HepG2 (cell line): ENCODE measurements around the gene MCFD2. TPM values are rescaled to one million over a fixed set of nuclear protein-coding genes. Genes with fewer than 3 reads are reported as not detected.

ENCODE experiments used
- CEBPZ ChIP-seq: IDR thresholded peaks from 2 replicates; pipeline ENCODE4 v1.6.1; 2012; ENCODE audit warnings: low read length, improper control_type of control experiment
- CENPX ChIP-seq: sonication (generic); formaldehyde crosslinking; IDR thresholded peaks from 2 replicates; pipeline ENCODE4 v1.9.0; 2021; ENCODE audit warnings: mild to moderate bottlenecking, missing genetic modification reagents, moderate library complexity
- CHD4 ChIP-seq: fragments of 200-600 bp; sonication (generic); IDR thresholded peaks from 2 replicates; pipeline ENCODE4 v1.7.0; 2017; ENCODE audit warnings: mild to moderate bottlenecking, low read length, borderline replicate concordance
- IKZF1 ChIP-seq: fragments of 450-650 bp; IDR thresholded peaks from 2 replicates; pipeline ENCODE4 v1.7.1; 2016
- POLR2AphosphoS5 ChIP-seq: IDR thresholded peaks from 2 replicates; pipeline ENCODE4 v1.6.1; 2012; ENCODE audit warnings: low read depth, low read length
- RXRA ChIP-seq: sonication (generic); formaldehyde crosslinking; IDR thresholded peaks from 2 replicates; pipeline ENCODE4 v1.5.1; 2020; ENCODE audit warnings: missing genetic modification reagents
- SCMH1 ChIP-seq: sonication (generic); formaldehyde crosslinking; IDR thresholded peaks from 2 replicates; pipeline ENCODE4 v1.9.0; 2021; ENCODE audit warnings: missing genetic modification reagents, mild to moderate bottlenecking, borderline replicate concordance
- TEF ChIP-seq: sonication (generic); formaldehyde crosslinking; IDR thresholded peaks from 2 replicates; pipeline ENCODE4 v1.5.0; 2020; ENCODE audit warnings: missing genetic modification reagents
- ZBTB3 ChIP-seq: sonication (generic); formaldehyde crosslinking; IDR thresholded peaks from 2 replicates; pipeline ENCODE4 v1.4.0; 2020; ENCODE audit warnings: low read depth, mild to moderate bottlenecking, moderate library complexity, missing genetic modification reagents, borderline replicate concordance
- ZFP36 ChIP-seq: fragments of 150-350 bp; IDR thresholded peaks from 2 replicates; pipeline ENCODE4 v1.6.1; 2018; ENCODE audit warnings: borderline replicate concordance, low read length, low read depth; ENCODE audit not compliant: partially characterized antibody
- ZNF354B ChIP-seq: sonication (generic); formaldehyde crosslinking; IDR thresholded peaks from 2 replicates; pipeline ENCODE4 v1.8.0; 2022; ENCODE audit warnings: mild to moderate bottlenecking, missing genetic modification reagents
- ZNF546 ChIP-seq: sonication (generic); formaldehyde crosslinking; conservative IDR thresholded peaks from 2 replicates; pipeline ENCODE4 v1.8.1; 2023; ENCODE audit warnings: mild to moderate bottlenecking, missing genetic modification reagents
- ZNF550 ChIP-seq: sonication (generic); formaldehyde crosslinking; IDR thresholded peaks from 2 replicates; pipeline ENCODE4 v1.4.0; 2020; ENCODE audit warnings: mild to moderate bottlenecking, missing genetic modification reagents, borderline replicate concordance
- ZNF567 ChIP-seq: sonication (generic); formaldehyde crosslinking; IDR thresholded peaks from 2 replicates; pipeline ENCODE4 v1.8.1; 2023; ENCODE audit warnings: mild to moderate bottlenecking, missing genetic modification reagents, borderline replicate concordance
- polyA plus RNA-seq, 8 experiments: library from polyadenylated mRNA; depleted of rRNA in 3 of 8; stranded (reverse) in 7 of 8; unstranded in 1 of 8; fragments of >200 nt; fragmentation: Illumina TruSeq in 4 of 8; extraction: Trizol in 4 of 8; gene quantifications; 2 replicates each; pipeline versions ENCODE4 v1.2.1 to v1.2.3, GENCODE V29; 2011 to 2016; ENCODE audit warnings: low read depth in 4 of 8, missing spikeins in 1 of 8, mixed read lengths in 1 of 8; ENCODE audit not compliant: insufficient read depth in 1 of 8
- total RNA-seq, 5 experiments: library from RNA; depleted of rRNA; stranded (reverse); fragments of >200 nt; fragmentation: Illumina TruSeq; extraction: Trizol; gene quantifications; 2 replicates each; pipeline ENCODE4 v1.2.3, GENCODE V29; 2016; ENCODE audit warnings: low read depth in 1 of 5
- TF ChIP-seq, protein P1 (sequence below): sonication (generic); formaldehyde crosslinking; IDR thresholded peaks from 2 replicates; pipeline ENCODE4 v1.5.0; 2020; ENCODE audit warnings: mild to moderate bottlenecking, missing genetic modification reagents
- TF ChIP-seq, protein P2 (sequence below): sonication (generic); formaldehyde crosslinking; IDR thresholded peaks from 2 replicates; pipeline ENCODE4 v1.5.0; 2020; ENCODE audit warnings: mild to moderate bottlenecking, missing genetic modification reagents, borderline replicate concordance
- TF ChIP-seq, protein P3 (sequence below): sonication (generic); formaldehyde crosslinking; IDR thresholded peaks from 2 replicates; pipeline ENCODE4 v1.5.1; 2020; ENCODE audit warnings: missing genetic modification reagents, mild to moderate bottlenecking, borderline replicate concordance

The MCFD2 gene
- total and polyA plus RNA-seq, 2 of the 13 experiments (the other 11 are each of a cell fraction or from before 2014, with no cell fraction given), result 183 to 232 TPM

- TF ChIP-seq, protein P1, sequence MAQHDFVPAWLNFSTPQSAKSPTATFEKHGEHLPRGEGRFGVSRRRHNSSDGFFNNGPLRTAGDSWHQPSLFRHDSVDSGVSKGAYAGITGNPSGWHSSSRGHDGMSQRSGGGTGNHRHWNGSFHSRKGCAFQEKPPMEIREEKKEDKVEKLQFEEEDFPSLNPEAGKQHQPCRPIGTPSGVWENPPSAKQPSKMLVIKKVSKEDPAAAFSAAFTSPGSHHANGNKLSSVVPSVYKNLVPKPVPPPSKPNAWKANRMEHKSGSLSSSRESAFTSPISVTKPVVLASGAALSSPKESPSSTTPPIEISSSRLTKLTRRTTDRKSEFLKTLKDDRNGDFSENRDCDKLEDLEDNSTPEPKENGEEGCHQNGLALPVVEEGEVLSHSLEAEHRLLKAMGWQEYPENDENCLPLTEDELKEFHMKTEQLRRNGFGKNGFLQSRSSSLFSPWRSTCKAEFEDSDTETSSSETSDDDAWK (CRISPR knock-in tag), result no peak
- TF ChIP-seq CENPX (CRISPR knock-in tag) (no peak), ZNF550 (CRISPR knock-in tag) (no peak), CHD4 (no peak), CEBPZ (no peak), ZNF354B (CRISPR knock-in tag) (no peak), SCMH1 (CRISPR knock-in tag) (no peak), ZBTB3 (CRISPR knock-in tag) (0 out of 2 replicates have a peak, but pooled peaks have one; percentile 59), RXRA (CRISPR knock-in tag) (peak; percentile 57), TEF (no peak), IKZF1 (no peak), POLR2AphosphoS5 (no peak), ZFP36 (no peak), ZNF567 (no peak), ZNF546 (CRISPR knock-in tag) (no peak)
- TF ChIP-seq, protein P2, sequence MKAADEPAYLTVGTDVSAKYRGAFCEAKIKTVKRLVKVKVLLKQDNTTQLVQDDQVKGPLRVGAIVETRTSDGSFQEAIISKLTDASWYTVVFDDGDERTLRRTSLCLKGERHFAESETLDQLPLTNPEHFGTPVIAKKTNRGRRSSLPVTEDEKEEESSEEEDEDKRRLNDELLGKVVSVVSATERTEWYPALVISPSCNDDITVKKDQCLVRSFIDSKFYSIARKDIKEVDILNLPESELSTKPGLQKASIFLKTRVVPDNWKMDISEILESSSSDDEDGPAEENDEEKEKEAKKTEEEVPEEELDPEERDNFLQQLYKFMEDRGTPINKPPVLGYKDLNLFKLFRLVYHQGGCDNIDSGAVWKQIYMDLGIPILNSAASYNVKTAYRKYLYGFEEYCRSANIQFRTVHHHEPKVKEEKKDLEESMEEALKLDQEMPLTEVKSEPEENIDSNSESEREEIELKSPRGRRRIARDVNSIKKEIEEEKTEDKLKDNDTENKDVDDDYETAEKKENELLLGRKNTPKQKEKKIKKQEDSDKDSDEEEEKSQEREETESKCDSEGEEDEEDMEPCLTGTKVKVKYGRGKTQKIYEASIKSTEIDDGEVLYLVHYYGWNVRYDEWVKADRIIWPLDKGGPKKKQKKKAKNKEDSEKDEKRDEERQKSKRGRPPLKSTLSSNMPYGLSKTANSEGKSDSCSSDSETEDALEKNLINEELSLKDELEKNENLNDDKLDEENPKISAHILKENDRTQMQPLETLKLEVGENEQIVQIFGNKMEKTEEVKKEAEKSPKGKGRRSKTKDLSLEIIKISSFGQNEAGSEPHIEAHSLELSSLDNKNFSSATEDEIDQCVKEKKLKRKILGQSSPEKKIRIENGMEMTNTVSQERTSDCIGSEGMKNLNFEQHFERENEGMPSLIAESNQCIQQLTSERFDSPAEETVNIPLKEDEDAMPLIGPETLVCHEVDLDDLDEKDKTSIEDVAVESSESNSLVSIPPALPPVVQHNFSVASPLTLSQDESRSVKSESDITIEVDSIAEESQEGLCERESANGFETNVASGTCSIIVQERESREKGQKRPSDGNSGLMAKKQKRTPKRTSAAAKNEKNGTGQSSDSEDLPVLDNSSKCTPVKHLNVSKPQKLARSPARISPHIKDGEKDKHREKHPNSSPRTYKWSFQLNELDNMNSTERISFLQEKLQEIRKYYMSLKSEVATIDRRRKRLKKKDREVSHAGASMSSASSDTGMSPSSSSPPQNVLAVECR (CRISPR knock-in tag), result no peak; the same call in 1 of the 2 replicates
- TF ChIP-seq, protein P3, sequence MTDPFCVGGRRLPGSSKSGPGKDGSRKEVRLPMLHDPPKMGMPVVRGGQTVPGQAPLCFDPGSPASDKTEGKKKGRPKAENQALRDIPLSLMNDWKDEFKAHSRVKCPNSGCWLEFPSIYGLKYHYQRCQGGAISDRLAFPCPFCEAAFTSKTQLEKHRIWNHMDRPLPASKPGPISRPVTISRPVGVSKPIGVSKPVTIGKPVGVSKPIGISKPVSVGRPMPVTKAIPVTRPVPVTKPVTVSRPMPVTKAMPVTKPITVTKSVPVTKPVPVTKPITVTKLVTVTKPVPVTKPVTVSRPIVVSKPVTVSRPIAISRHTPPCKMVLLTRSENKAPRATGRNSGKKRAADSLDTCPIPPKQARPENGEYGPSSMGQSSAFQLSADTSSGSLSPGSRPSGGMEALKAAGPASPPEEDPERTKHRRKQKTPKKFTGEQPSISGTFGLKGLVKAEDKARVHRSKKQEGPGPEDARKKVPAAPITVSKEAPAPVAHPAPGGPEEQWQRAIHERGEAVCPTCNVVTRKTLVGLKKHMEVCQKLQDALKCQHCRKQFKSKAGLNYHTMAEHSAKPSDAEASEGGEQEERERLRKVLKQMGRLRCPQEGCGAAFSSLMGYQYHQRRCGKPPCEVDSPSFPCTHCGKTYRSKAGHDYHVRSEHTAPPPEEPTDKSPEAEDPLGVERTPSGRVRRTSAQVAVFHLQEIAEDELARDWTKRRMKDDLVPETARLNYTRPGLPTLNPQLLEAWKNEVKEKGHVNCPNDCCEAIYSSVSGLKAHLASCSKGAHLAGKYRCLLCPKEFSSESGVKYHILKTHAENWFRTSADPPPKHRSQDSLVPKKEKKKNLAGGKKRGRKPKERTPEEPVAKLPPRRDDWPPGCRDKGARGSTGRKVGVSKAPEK (CRISPR knock-in tag), result no peak
Observed at GRCh38 chr2:46954951-46955571, 39.5 kb upstream of the MCFD2 start (continued).
